ENCODE measurements around the gene ALG14.

DNA sequence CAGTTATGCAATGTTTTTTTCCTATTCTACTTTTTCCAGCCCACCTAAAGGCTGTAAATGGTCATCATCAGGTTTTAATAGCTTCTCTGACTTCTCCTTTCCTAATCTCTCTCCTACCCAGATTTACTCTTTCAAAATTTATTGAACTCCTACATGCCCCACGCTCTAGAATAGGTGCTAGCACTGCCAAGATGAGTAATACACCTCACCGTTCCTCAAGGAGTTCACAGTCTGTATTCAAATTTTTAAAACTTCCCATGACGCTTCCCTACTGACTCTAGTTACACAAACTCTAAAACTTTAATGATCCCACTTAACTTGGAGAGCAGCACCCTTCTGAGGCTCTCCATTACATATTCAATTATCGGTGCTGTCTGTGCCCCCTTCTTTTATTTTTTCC is 51.6 kb downstream of the ALG14 start:
- TF ChIP-seq CTCF (IDR thresholded peaks at IDR 0.05; ENCODE audit: low read length), result no peak
- TF ChIP-seq EZH2 (IDR thresholded peaks at IDR 0.05; ENCODE audit: borderline replicate concordance, low read length), result no peak

Measured in OCI-LY1 (cell line).